Measurements from ENCODE around the gene PPT1.

PPT1 gene

DNA sequence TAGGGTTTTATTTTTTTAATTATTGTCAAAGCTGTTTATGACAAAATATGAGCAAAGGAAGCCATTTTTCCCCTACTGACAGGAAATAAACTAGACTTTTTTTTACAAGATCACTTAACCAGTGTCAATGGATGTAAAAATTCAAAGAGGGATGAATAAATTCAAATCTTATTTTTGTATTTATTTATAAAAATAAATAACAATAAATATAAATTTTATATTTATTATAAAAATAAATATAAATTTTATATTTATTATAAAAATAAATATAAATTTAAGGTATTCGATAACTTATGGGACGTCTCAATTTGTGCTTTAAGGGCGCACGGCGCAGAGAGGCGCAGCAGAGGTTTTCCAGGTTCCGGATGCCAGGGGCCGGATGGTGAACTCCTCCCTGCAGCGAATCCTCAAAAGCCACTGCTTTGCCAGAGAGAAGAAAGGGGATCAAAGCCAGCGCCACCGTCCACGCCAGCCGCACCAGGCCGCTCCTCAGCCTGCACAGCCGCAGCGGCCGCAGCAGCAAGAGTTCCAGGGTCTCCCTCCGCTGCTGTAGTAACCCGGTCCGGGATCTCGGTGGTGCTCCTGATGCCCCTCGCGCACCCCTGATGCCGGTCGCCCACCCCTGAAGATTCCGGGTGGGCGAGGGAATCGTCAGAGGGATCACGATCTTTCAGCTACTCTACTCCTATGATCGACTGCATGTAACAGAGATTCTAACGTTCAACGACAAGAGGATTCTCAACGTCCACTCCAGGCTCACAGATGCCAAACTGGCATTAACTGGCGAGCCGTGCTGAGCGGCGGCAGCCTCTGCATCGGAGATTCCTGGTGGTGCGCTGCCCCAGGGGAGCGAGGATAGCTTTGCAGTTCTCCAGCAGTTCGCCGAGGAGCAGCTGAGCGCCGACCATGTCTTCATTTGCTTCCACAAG lies 35.6 kb upstream of the PPT1 start:
- H3K4me3 ChIP-seq (ENCODE audit: control insufficient read depth, low read depth, low read length) = peak overlapping the region; percentile 11
- no peak for DNase-seq (ENCODE audit: low read depth)
- TF ChIP-seq, protein P1, sequence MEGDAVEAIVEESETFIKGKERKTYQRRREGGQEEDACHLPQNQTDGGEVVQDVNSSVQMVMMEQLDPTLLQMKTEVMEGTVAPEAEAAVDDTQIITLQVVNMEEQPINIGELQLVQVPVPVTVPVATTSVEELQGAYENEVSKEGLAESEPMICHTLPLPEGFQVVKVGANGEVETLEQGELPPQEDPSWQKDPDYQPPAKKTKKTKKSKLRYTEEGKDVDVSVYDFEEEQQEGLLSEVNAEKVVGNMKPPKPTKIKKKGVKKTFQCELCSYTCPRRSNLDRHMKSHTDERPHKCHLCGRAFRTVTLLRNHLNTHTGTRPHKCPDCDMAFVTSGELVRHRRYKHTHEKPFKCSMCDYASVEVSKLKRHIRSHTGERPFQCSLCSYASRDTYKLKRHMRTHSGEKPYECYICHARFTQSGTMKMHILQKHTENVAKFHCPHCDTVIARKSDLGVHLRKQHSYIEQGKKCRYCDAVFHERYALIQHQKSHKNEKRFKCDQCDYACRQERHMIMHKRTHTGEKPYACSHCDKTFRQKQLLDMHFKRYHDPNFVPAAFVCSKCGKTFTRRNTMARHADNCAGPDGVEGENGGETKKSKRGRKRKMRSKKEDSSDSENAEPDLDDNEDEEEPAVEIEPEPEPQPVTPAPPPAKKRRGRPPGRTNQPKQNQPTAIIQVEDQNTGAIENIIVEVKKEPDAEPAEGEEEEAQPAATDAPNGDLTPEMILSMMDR (IDR thresholded peaks at IDR 0.05; ENCODE audit: control insufficient read depth, insufficient read depth, low read depth, low read length, missing control alignments) = no peak

DNA sequence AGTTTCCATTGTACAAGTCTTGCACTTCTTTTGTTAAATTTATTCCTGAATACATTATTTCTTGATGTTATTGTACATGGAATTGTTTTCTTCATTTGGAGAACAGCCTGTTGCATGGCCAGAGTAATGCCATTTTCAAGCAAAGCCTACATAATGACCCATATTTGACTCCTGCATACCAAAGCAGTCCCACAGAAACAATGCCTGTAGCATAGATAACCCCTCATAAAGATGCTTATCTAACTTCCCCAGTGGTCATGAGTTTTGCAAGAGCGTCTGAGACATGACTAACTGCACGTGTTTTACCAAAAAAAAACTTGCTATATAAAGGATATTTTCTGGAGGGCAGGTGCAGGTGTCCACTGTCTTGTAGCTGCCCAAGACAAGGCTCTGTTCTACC lies 33.8 kb upstream of the PPT1 start:
- DNase-seq (ENCODE audit: low read depth) = peak; percentile 18
- TF ChIP-seq, protein P1 (IDR thresholded peaks at IDR 0.05; ENCODE audit: control insufficient read depth, insufficient read depth, low read depth, low read length, missing control alignments) = no peak
- no peak overlapping the region for H3K4me3 ChIP-seq (ENCODE audit: control insufficient read depth, low read depth, low read length)

DNA sequence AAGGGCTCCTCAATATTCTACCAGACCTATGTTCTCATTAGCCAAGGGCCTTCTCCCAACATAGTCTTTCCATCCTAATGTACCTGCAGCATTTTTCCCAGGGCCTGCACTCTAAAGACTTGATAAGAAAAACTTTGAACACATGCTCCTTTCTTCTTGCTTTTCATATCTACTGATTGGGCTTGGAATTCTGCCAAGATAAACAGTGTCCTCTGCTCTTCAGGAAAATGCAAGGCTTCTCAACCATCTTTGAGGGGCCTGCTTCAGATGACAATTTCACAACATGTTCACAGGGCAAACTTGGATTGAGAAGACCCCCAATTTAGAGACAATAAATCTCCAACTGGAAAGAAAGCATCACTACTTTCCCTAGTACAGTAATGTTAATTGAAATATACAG lies 25.8 kb upstream of the PPT1 start:
- H3K4me3 ChIP-seq (ENCODE audit: control insufficient read depth, low read depth, low read length) = no peak overlapping the region
- TF ChIP-seq, protein P1 (IDR thresholded peaks at IDR 0.05; ENCODE audit: control insufficient read depth, insufficient read depth, low read depth, low read length, missing control alignments) = no peak
- no peak for DNase-seq (ENCODE audit: low read depth)

DNA sequence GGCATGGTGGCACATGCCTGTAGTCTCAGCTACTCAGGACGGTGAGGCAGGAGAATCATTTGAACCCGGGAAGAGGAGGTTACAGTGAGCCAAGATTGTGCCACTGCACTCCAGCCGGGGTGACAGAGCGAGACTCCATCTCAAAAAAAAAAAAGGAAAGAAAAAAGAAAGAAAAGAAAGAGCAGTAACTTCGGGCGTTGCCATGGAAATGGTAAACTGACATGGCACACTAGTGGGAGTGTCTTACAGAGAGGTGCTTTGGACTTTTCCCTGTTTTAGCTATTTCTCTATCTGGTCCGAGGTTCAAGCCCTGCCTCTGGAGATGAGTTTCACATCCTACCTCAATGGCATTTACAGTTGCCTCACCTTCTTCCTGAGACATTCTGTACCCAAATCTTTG lies 23.1 kb upstream of the PPT1 start:
- no peak overlapping the region for H3K4me3 ChIP-seq (ENCODE audit: control insufficient read depth, low read depth, low read length)
- no peak for DNase-seq (ENCODE audit: low read depth)
- TF ChIP-seq, protein P1 (IDR thresholded peaks at IDR 0.05; ENCODE audit: control insufficient read depth, insufficient read depth, low read depth, low read length, missing control alignments) = no peak

DNA sequence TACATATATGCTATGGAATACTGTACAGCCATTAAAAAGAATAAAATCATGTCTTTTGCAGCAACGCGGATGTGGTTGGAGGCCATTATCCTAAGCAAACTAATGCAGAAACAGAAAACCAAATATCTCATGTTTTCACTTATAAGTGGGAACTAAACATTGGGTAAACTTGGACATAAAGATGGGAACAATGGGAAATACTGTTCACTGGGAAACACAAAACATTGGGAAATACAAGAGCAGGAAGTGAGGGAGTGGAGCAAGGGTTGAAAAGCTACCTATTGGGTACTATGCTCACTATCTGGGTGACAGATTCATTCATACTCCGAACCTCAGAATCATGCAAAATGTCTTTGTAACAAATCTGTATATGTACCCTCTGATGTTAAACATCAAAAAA lies 17.3 kb upstream of the PPT1 start:
- DNase-seq (ENCODE audit: low read depth) = no peak
- TF ChIP-seq, protein P1 (IDR thresholded peaks at IDR 0.05; ENCODE audit: control insufficient read depth, insufficient read depth, low read depth, low read length, missing control alignments) = no peak
- H3K4me3 ChIP-seq (ENCODE audit: control insufficient read depth, low read depth, low read length) = no peak overlapping the region

DNA sequence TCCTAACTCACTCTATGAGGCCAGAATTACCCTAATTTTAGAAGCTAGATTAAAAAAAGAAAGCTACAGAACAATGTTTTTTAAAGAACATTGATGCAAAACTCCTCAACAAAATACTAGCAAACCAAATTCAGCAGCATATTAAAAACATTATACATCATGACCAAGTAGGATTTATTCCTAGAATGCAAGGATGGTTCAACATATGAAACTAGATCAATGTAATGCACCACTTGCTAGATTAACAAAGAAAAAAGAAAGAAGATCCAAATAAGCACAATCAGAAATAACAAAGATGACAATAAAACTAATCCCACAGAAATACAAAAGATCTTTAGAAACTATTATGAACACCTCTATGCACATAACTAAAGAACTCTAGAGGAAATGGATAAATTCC lies 13.3 kb upstream of the PPT1 start:
- no peak for DNase-seq (ENCODE audit: low read depth)
- H3K4me3 ChIP-seq (ENCODE audit: control insufficient read depth, low read depth, low read length) = no peak overlapping the region
- TF ChIP-seq, protein P1 (IDR thresholded peaks at IDR 0.05; ENCODE audit: control insufficient read depth, insufficient read depth, low read depth, low read length, missing control alignments) = no peak

Data from AG09309 (cell line).